ENCODE measurements around the gene MTFR1L.

DNA sequence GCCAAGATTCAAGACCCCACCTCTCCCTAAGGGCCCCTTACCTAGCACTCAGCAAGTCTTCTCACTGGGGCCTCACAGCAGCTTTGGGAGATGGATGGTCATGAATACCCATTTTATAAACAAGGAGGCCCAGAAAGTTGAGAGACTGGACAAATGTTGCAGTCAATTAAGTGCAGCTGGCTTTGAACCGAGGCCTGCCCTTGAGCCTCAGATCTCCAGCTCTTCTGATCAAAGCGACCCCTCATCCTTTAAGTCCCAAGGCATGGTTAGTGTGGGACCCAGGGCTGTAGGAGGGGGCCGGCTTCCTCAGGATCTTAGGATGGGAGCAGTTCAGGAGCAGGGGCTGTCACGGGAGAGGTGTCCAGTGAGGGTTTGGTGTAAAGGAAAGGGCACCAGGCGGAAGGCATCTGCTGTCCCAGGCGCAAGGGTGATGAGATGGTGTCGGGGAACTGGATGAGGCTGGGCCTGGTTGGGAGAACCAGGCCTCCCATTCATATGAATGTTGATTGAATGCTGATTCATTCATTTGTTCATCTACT lies 5.1 kb upstream of the MTFR1L start:
- no peak for TF ChIP-seq GATA2 (IDR thresholded peaks at IDR 0.05; ENCODE audit: low read depth, low read length)
- TF ChIP-seq GATA3 (IDR thresholded peaks at IDR 0.05; ENCODE audit: low read depth, low read length), result no peak

Measured in SH-SY5Y (cell line).